Measurements from ENCODE around the gene FAM90A26. TPM values are rescaled to one million over a fixed set of nuclear protein-coding genes. Genes with fewer than 3 reads are reported as not detected.

The FAM90A26 gene
- total and polyA plus RNA-seq, 2 donors from 2014 or later, result not detected

Other genes with a start within 250 kb of the FAM90A26 start
- not detected for gene USP17L10, start 40.2 kb downstream of the FAM90A26 start, total RNA-seq
- gene USP17L10, start 40.2 kb downstream of the FAM90A26 start, polyA plus RNA-seq (ENCODE audit: insufficient read depth, low read depth, low replicate concordance), result not detected
- gene USP17L11, start 45.0 kb downstream of the FAM90A26 start, total RNA-seq, result not detected
- gene USP17L11, start 45.0 kb downstream of the FAM90A26 start, polyA plus RNA-seq (ENCODE audit: insufficient read depth, low read depth, low replicate concordance), result not detected
- not detected for gene USP17L12, start 49.7 kb downstream of the FAM90A26 start, total RNA-seq
- not detected for gene USP17L12, start 49.7 kb downstream of the FAM90A26 start, polyA plus RNA-seq (ENCODE audit: insufficient read depth, low read depth, low replicate concordance)
- not detected for gene USP17L13, start 54.5 kb downstream of the FAM90A26 start, total RNA-seq
- not detected for gene USP17L13, start 54.5 kb downstream of the FAM90A26 start, polyA plus RNA-seq (ENCODE audit: insufficient read depth, low read depth, low replicate concordance)
- gene USP17L15, start 64.0 kb downstream of the FAM90A26 start, total RNA-seq, result not detected
- not detected for gene USP17L15, start 64.0 kb downstream of the FAM90A26 start, polyA plus RNA-seq (ENCODE audit: insufficient read depth, low read depth, low replicate concordance)
- 0.41 TPM for gene USP17L17, start 73.5 kb downstream of the FAM90A26 start, total RNA-seq
- not detected for gene USP17L17, start 73.5 kb downstream of the FAM90A26 start, polyA plus RNA-seq (ENCODE audit: insufficient read depth, low read depth, low replicate concordance)
- gene USP17L18, start 78.2 kb downstream of the FAM90A26 start, total RNA-seq, result not detected
- gene USP17L18, start 78.2 kb downstream of the FAM90A26 start, polyA plus RNA-seq (ENCODE audit: insufficient read depth, low read depth, low replicate concordance), result not detected
- gene USP17L19, start 83.0 kb downstream of the FAM90A26 start, total RNA-seq, result not detected
- not detected for gene USP17L19, start 83.0 kb downstream of the FAM90A26 start, polyA plus RNA-seq (ENCODE audit: insufficient read depth, low read depth, low replicate concordance)
- not detected for gene USP17L20, start 87.7 kb downstream of the FAM90A26 start, total RNA-seq
- not detected for gene USP17L20, start 87.7 kb downstream of the FAM90A26 start, polyA plus RNA-seq (ENCODE audit: insufficient read depth, low read depth, low replicate concordance)
- not detected for gene USP17L21, start 92.5 kb downstream of the FAM90A26 start, total RNA-seq
- gene USP17L21, start 92.5 kb downstream of the FAM90A26 start, polyA plus RNA-seq (ENCODE audit: insufficient read depth, low read depth, low replicate concordance), result not detected
- gene USP17L22, start 97.2 kb downstream of the FAM90A26 start, total RNA-seq, result not detected
- gene USP17L22, start 97.2 kb downstream of the FAM90A26 start, polyA plus RNA-seq (ENCODE audit: insufficient read depth, low read depth, low replicate concordance), result not detected
- not detected for gene USP17L24, start 154.8 kb downstream of the FAM90A26 start, total RNA-seq
- gene USP17L24, start 154.8 kb downstream of the FAM90A26 start, polyA plus RNA-seq (ENCODE audit: insufficient read depth, low read depth, low replicate concordance), result not detected
- gene USP17L25, start 159.5 kb downstream of the FAM90A26 start, total RNA-seq, result not detected
- not detected for gene USP17L25, start 159.5 kb downstream of the FAM90A26 start, polyA plus RNA-seq (ENCODE audit: insufficient read depth, low read depth, low replicate concordance)
- gene USP17L26, start 164.2 kb downstream of the FAM90A26 start, total RNA-seq, result not detected
- gene USP17L26, start 164.2 kb downstream of the FAM90A26 start, polyA plus RNA-seq (ENCODE audit: insufficient read depth, low read depth, low replicate concordance), result not detected
- gene USP17L5, start 169.0 kb downstream of the FAM90A26 start, total RNA-seq, result not detected
- gene USP17L5, start 169.0 kb downstream of the FAM90A26 start, polyA plus RNA-seq (ENCODE audit: insufficient read depth, low read depth, low replicate concordance), result not detected
- gene USP17L27, start 173.7 kb downstream of the FAM90A26 start, total RNA-seq, result not detected
- gene USP17L27, start 173.7 kb downstream of the FAM90A26 start, polyA plus RNA-seq (ENCODE audit: insufficient read depth, low read depth, low replicate concordance), result not detected
- not detected for gene USP17L28, start 178.5 kb downstream of the FAM90A26 start, total RNA-seq
- gene USP17L28, start 178.5 kb downstream of the FAM90A26 start, polyA plus RNA-seq (ENCODE audit: insufficient read depth, low read depth, low replicate concordance), result not detected
- gene USP17L29, start 183.2 kb downstream of the FAM90A26 start, total RNA-seq, result not detected
- not detected for gene USP17L29, start 183.2 kb downstream of the FAM90A26 start, polyA plus RNA-seq (ENCODE audit: insufficient read depth, low read depth, low replicate concordance)
- not detected for gene USP17L30, start 192.7 kb downstream of the FAM90A26 start, total RNA-seq
- gene USP17L30, start 192.7 kb downstream of the FAM90A26 start, polyA plus RNA-seq (ENCODE audit: insufficient read depth, low read depth, low replicate concordance), result not detected